Measurements from ENCODE around the gene VASH2. TPM values are rescaled to one million over a fixed set of nuclear protein-coding genes. Genes with fewer than 3 reads are reported as not detected.
A peak's percentile ranks its signal among the peaks of the same experiment; 100 is the strongest.

The VASH2 gene
- total and polyA plus RNA-seq, 2 of the 8 experiments (the other 6 are each of a cell fraction or from before 2014, with no cell fraction given), result 44.0 to 187 TPM

GRCh38 chr1:212981571-212982328 lies 31.4 kb downstream of the VASH2 start:
- Histone ChIP-seq H3K27ac (ENCODE audit: low read depth, low read length) (no peak overlapping the region), H4K20me1 (replicated peaks in 1 of 2; ENCODE audit: control insufficient read depth in 1 of 2, insufficient read depth in 2 of 2, low read length in 2 of 2) (peaks cover 0 to 13% of the 10 kb centered on the region in 2 experiments), H3K18ac (ENCODE audit: extremely low read depth, low read length) (no peak overlapping the region), H2BK120ac (replicated peaks; ENCODE audit: low read depth, low read length) (no peak overlapping the region), H3K4me2 (ENCODE audit: insufficient read depth in 1 of 2, low read depth in 2 of 2, low read length in 2 of 2) (peak overlapping the region in 1 of 2 experiments; percentile 20; a peak in 1 of 4 replicates), H4K5ac (ENCODE audit: insufficient read length, low read depth, low read length) (no peak overlapping the region), H3K36me3 (ENCODE audit: control insufficient read depth in 2 of 4, insufficient read depth in 4 of 4, low read length in 3 of 4) (peaks cover 35 to 88% (median 54%) of the 10 kb centered on the region in 4 experiments), H3K4me1 (replicated peaks in 1 of 4; ENCODE audit: control insufficient read depth in 3 of 4, insufficient read depth in 4 of 4, low read length in 3 of 4) (peaks cover 0 to 8% (median 4%) of the 10 kb centered on the region in 4 experiments), H2AFZ (ENCODE audit: low read length) (no peak overlapping the region), H4K91ac (replicated peaks; ENCODE audit: insufficient read length, low read length) (no peak overlapping the region), H3K23ac (ENCODE audit: insufficient read length) (no peak overlapping the region), H3K79me1 (ENCODE audit: low read depth, low read length) (no peaks in the 10 kb centered on the region; the same call in 1 of the 2 replicates), H2BK12ac (ENCODE audit: low read depth, low read length) (no peak overlapping the region), H2AK5ac (ENCODE audit: low read depth, low read length) (no peak overlapping the region), H2BK20ac (ENCODE audit: low read length) (0 out of 2 replicates have a peak overlapping the region, but pooled peaks have one; percentile 10), H2BK15ac (ENCODE audit: low read length) (no peak overlapping the region), H3K56ac (replicated peaks; ENCODE audit: insufficient read length, low read depth, low read length) (no peak overlapping the region), H3K4ac (replicated peaks; ENCODE audit: insufficient read length, low read depth, low read length) (no peak overlapping the region), H3K14ac (ENCODE audit: insufficient read length) (no peak overlapping the region), H3K9me3 (ENCODE audit: insufficient read depth in 2 of 2, low read depth in 1 of 2, low read length in 1 of 2) (no peaks in the 10 kb centered on the region), H3K9ac (replicated peaks in 1 of 4; ENCODE audit: extremely low read depth in 1 of 4, low read depth in 3 of 4, low read length in 3 of 4) (no peak overlapping the region), H4K8ac (ENCODE audit: extremely low read depth, insufficient read depth, low read length) (no peak overlapping the region), H3K27me3 (replicated peaks in 1 of 4; ENCODE audit: control insufficient read depth in 3 of 4, extremely low read depth in 1 of 4, insufficient read depth in 3 of 4, low read length in 3 of 4) (no peaks in the 10 kb centered on the region), H3K4me3 (ENCODE audit: extremely low read depth in 1 of 4, insufficient read depth in 2 of 4, low read depth in 3 of 4, low read length in 4 of 4) (no peak overlapping the region), H2BK5ac (ENCODE audit: low read depth, low read length) (no peak overlapping the region), H3K23me2 (ENCODE audit: low read depth, low read length) (no peaks in the 10 kb centered on the region), H3K79me2 (ENCODE audit: control insufficient read depth in 1 of 2, insufficient read depth in 2 of 2, low read length in 2 of 2) (no peaks in the 10 kb centered on the region)
- DNase-seq (ENCODE audit: low read depth in 1 of 2, low spot score in 2 of 2), result peak in 1 of 2 experiments; percentile 43
- no peak for TF ChIP-seq EZH2 (IDR thresholded peaks at IDR 0.05; ENCODE audit: low read depth, low read length, severe bottlenecking)
- no peak for TF ChIP-seq TAF1 (IDR thresholded peaks at IDR 0.05; ENCODE audit: low read depth, low read length)
- TF ChIP-seq POLR2A (IDR thresholded peaks at IDR 0.05; ENCODE audit: control extremely low read depth in 1 of 2, low read depth in 2 of 2, low read length in 2 of 2), result peak; percentile 61 to 71
- TF ChIP-seq POLR2AphosphoS5 (IDR thresholded peaks at IDR 0.05; ENCODE audit: low read depth, low read length), result peak; percentile 73
- peak in 1 of 2 experiments; percentile 63; a peak in 1 of 4 replicates for TF ChIP-seq SIN3A (conservative IDR thresholded peaks at IDR 0.05 in 1 of 2, IDR thresholded peaks at IDR 0.05 in 1 of 2; ENCODE audit: low read depth in 1 of 2, low read length in 2 of 2)
- TF ChIP-seq E2F6 (IDR thresholded peaks at IDR 0.05), result no peak
- WGBS, 2 experiments (ENCODE audit: extremely low coverage in 1 of 2, insufficient coverage in 1 of 2, insufficient read length in 1 of 2, insufficient replicate concordance in 2 of 2, low coverage in 1 of 2, low lambda C conversion rate in 2 of 2, missing lambda C conversion rate in 1 of 2), result 96% methylated on average over 13 of the region's 13 CpGs; no CpG with 5 or more reads in 1 of the 2 experiments
- no peak for FAIRE-seq
- ChIA-PET CTCF (ENCODE audit: partially characterized antibody) (interaction anchor here (1.0 to 4.9 kb wide), 6 partner anchors 13 to 121 kb away, joined by 3 to 64 read pairs (median 6); no protein-coding TSS in a partner anchor), POLR2A (ENCODE audit: partially characterized antibody) (interaction anchor here (1.1 to 12.9 kb wide), 11 partner anchors 9 to 106 kb away, joined by 3 to 240 read pairs (median 5); partner anchors contain the start of gene VASH2)
